H9 (cell line): Measurements from ENCODE around the gene ZNF319. TPM values are rescaled to one million over a fixed set of nuclear protein-coding genes. Genes with fewer than 3 reads are reported as not detected.

ENCODE experiments used
- DNase-seq: peaks from one replicate; pipeline ENCODE4 v3.0.0-alpha.2; 2017
- H2AFZ ChIP-seq: one replicate; pipeline ENCODE4 v1.6.1; 2013; ENCODE audit warnings: mild to moderate bottlenecking, low read length, control low read depth, moderate library complexity
- H2AK5ac ChIP-seq: 2 replicates; pipeline ENCODE4 v1.6.1; 2013; ENCODE audit warnings: low read length, control low read depth, mixed read lengths; ENCODE audit not compliant: insufficient read length
- H2BK120ac ChIP-seq: one replicate; pipeline ENCODE4 v1.6.1; 2013; ENCODE audit warnings: low read depth, mild to moderate bottlenecking, low read length, control low read depth, inconsistent platforms; ENCODE audit not compliant: poor library complexity, severe bottlenecking
- H2BK12ac ChIP-seq: 2 replicates; pipeline ENCODE4 v1.6.1; 2013; ENCODE audit warnings: low read length, control low read depth, mixed read lengths, low read depth; ENCODE audit not compliant: insufficient read length
- H2BK15ac ChIP-seq: 2 replicates; pipeline ENCODE4 v1.6.1; 2013; ENCODE audit warnings: low read depth, low read length, control low read depth
- H2BK20ac ChIP-seq: one replicate; pipeline ENCODE4 v1.6.1; 2013; ENCODE audit warnings: low read depth, mild to moderate bottlenecking, low read length, control low read depth, inconsistent platforms; ENCODE audit not compliant: poor library complexity, severe bottlenecking
- H2BK5ac ChIP-seq: 2 replicates; pipeline ENCODE4 v1.6.1; 2013; ENCODE audit warnings: low read length, control low read depth, mixed read lengths; ENCODE audit not compliant: insufficient read length
- H3K14ac ChIP-seq: 2 replicates; pipeline ENCODE4 v1.6.1; 2013; ENCODE audit warnings: low read length, control low read depth; ENCODE audit not compliant: insufficient read depth
- H3K18ac ChIP-seq: 2 replicates; pipeline ENCODE4 v1.6.1; 2013; ENCODE audit warnings: low read depth, mild to moderate bottlenecking, mixed read lengths, low read length, control low read depth; ENCODE audit not compliant: insufficient read length
- H3K23ac ChIP-seq: 2 replicates; pipeline ENCODE4 v1.6.1; 2013; ENCODE audit warnings: low read length, control low read depth, mixed read lengths, low read depth; ENCODE audit not compliant: insufficient read length
- H3K23me2 ChIP-seq: 2 replicates; pipeline ENCODE4 v1.6.1; 2013; ENCODE audit warnings: low read depth, mild to moderate bottlenecking, mixed read lengths, low read length, control low read depth; ENCODE audit not compliant: insufficient read length, poor library complexity, severe bottlenecking
- H3K27ac ChIP-seq: 2 replicates; pipeline ENCODE4 v1.5.1; 2013; ENCODE audit warnings: low read length, control low read depth, mixed read lengths, low read depth; ENCODE audit not compliant: insufficient read length
- H3K27me3 ChIP-seq: 2 replicates; pipeline ENCODE4 v1.6.1; 2013; ENCODE audit warnings: low read length, control low read depth, inconsistent platforms; ENCODE audit not compliant: insufficient read depth
- H3K4ac ChIP-seq: 2 replicates; pipeline ENCODE4 v1.6.1; 2013; ENCODE audit warnings: low read depth, mild to moderate bottlenecking, control low read depth, inconsistent platforms, low read length, moderate library complexity
- H3K4me1 ChIP-seq: 2 replicates; pipeline ENCODE4 v1.6.1; 2013; ENCODE audit warnings: low read length, control low read depth, inconsistent platforms; ENCODE audit not compliant: insufficient read depth
- H3K4me2 ChIP-seq: 2 replicates; pipeline ENCODE4 v1.6.1; 2013; ENCODE audit warnings: low read length, control low read depth, mixed read lengths; ENCODE audit not compliant: insufficient read length, insufficient read depth
- H3K56ac ChIP-seq: 2 replicates; pipeline ENCODE4 v1.6.1; 2013; ENCODE audit warnings: low read depth, mild to moderate bottlenecking, mixed read lengths, low read length, control low read depth; ENCODE audit not compliant: insufficient read length
- H3K79me1 ChIP-seq: 2 replicates; pipeline ENCODE4 v1.6.1; 2013; ENCODE audit warnings: low read depth, mild to moderate bottlenecking, moderate library complexity, low read length, control low read depth, inconsistent platforms; ENCODE audit not compliant: insufficient read depth, poor library complexity, severe bottlenecking
- H3K79me2 ChIP-seq: 2 replicates; pipeline ENCODE4 v1.6.1; 2013; ENCODE audit warnings: low read length, control low read depth, inconsistent platforms; ENCODE audit not compliant: insufficient read depth
- H3K9ac ChIP-seq: 2 replicates; pipeline ENCODE4 v1.6.1; 2013; ENCODE audit warnings: low read length, control low read depth, mixed read lengths; ENCODE audit not compliant: insufficient read length; ENCODE audit errors: extremely low read depth
- H3K9me3 ChIP-seq: one replicate; pipeline ENCODE4 v1.6.1; 2013; ENCODE audit warnings: low read depth, low read length, inconsistent platforms; ENCODE audit not compliant: control insufficient read depth
- H3T11ph ChIP-seq: one replicate; pipeline ENCODE4 v1.6.1; 2013; ENCODE audit warnings: mild to moderate bottlenecking, low read length, control low read depth, inconsistent platforms
- H4K20me1 ChIP-seq: one replicate; pipeline ENCODE4 v1.6.1; 2013; ENCODE audit not compliant: control insufficient read depth, insufficient read length, insufficient read depth
- H4K5ac ChIP-seq: 2 replicates; pipeline ENCODE4 v1.6.1; 2013; ENCODE audit warnings: low read depth, mild to moderate bottlenecking, mixed read lengths, low read length, control low read depth; ENCODE audit not compliant: insufficient read length
- H4K8ac ChIP-seq: replicated peaks from 2 replicates; pipeline ENCODE4 v1.6.1; 2013; ENCODE audit warnings: low read length, control low read depth, mixed read lengths, low read depth; ENCODE audit not compliant: insufficient read length
- H4K91ac ChIP-seq: 2 replicates; pipeline ENCODE4 v1.6.1; 2013; ENCODE audit warnings: low read depth, mild to moderate bottlenecking, moderate library complexity, mixed read lengths, low read length, control low read depth; ENCODE audit not compliant: insufficient read length
- H3K27ac Mint-ChIP-seq, 3 experiments: 2 replicates in 2 of 3; 3 replicates in 1 of 3; pipeline ENCODE4 v1.8.0; 2020 to 2021; ENCODE audit warnings: mixed read lengths in 3 of 3, mild to moderate bottlenecking in 1 of 3, moderate library complexity in 1 of 3
- H3K27me3 Mint-ChIP-seq: 2 replicates; pipeline ENCODE4 v1.8.0; 2021; ENCODE audit warnings: low read depth, mild to moderate bottlenecking, moderate library complexity, mixed read lengths
- H3K36me3 Mint-ChIP-seq, 3 experiments: 2 replicates in 2 of 3; 3 replicates in 1 of 3; pipeline ENCODE4 v1.8.0; 2020 to 2021; ENCODE audit warnings: low read depth in 3 of 3, mixed read lengths in 3 of 3; ENCODE audit not compliant: insufficient read depth in 1 of 3
- H3K4me1 Mint-ChIP-seq, 2 experiments: 2 replicates each; pipeline ENCODE4 v1.8.0; 2020; ENCODE audit warnings: mixed read lengths in 2 of 2
- H3K4me3 Mint-ChIP-seq, 2 experiments: 2 replicates in 1 of 2; 3 replicates in 1 of 2; pipeline ENCODE4 v1.8.0; 2020 to 2021; ENCODE audit warnings: mild to moderate bottlenecking in 2 of 2, mixed read lengths in 2 of 2, moderate library complexity in 1 of 2
- H3K9me3 Mint-ChIP-seq, 2 experiments: 2 replicates in 1 of 2; 3 replicates in 1 of 2; pipeline ENCODE4 v1.8.0; 2020; ENCODE audit warnings: mild to moderate bottlenecking in 2 of 2, mixed read lengths in 2 of 2, moderate library complexity in 1 of 2
- CTCF ChIP-seq: fragments of 200-600 bp; sonication (generic); conservative IDR thresholded peaks from 3 replicates; pipeline ENCODE4 v1.8.0; 2021; ENCODE audit warnings: antibody characterized with exemption, mild to moderate bottlenecking
- WGBS: extraction: QIAGEN DNeasy Blood & Tissue Kit; methylation state at CpG from one replicate; pipeline ENCODE4 v1.1.7; 2013; ENCODE audit warnings: missing lambda C conversion rate, low lambda C conversion rate, mixed read lengths; ENCODE audit not compliant: insufficient read length; ENCODE audit errors: extremely low coverage; 5-methylcytosine and 5-hydroxymethylcytosine counted together
- total RNA-seq: library from RNA; stranded (reverse); gene quantifications from 2 replicates; pipeline ENCODE4 v1.2.1, GENCODE V29; 2021

Gene ZNF319
- total RNA-seq, 1 experiment from 2014 or later: 5.6 TPM

GRCh38 chr16:58046054-58046881 is 45.8 kb upstream of the ZNF319 start:
- Histone ChIP-seq H3K79me1 (no peaks in the 10 kb centered on the region), H2BK5ac (no peak overlapping the region), H3K18ac (no peak overlapping the region), H4K20me1 (no peaks in the 10 kb centered on the region), H2AK5ac (no peak overlapping the region), H3K27ac (no peak overlapping the region), H2BK20ac (no peak overlapping the region), H2BK12ac (no peak overlapping the region), H3K9ac (no peak overlapping the region), H2BK15ac (no peak overlapping the region), H2AFZ (no peak overlapping the region), H3T11ph (no peak overlapping the region), H3K27me3 (no peaks in the 10 kb centered on the region), H4K8ac (no peak overlapping the region), H3K4ac (no peak overlapping the region), H3K14ac (no peak overlapping the region), H3K4me2 (no peak overlapping the region), H3K23ac (no peak overlapping the region), H3K56ac (no peak overlapping the region), H4K91ac (no peak overlapping the region), H3K4me1 (no peaks in the 10 kb centered on the region; the same call in 1 of the 2 replicates), H4K5ac (no peak overlapping the region), H3K9me3 (no peaks in the 10 kb centered on the region), H2BK120ac (no peak overlapping the region), H3K79me2 (no peaks in the 10 kb centered on the region), H3K23me2 (no peaks in the 10 kb centered on the region)
- WGBS: no CpG with 5 or more reads among the region's 16 CpGs
- Mint-ChIP-seq H3K4me1 (peaks cover 8 to 25% of the 10 kb centered on the region in 2 experiments), H3K36me3 (peaks cover 4 to 33% (median 18%) of the 10 kb centered on the region in 3 experiments), H3K4me3 (no peak overlapping the region), H3K27me3 (peaks cover 3% of the 10 kb centered on the region; the same call in 1 of the 2 replicates), H3K9me3 (peaks cover 6 to 7% of the 10 kb centered on the region in 2 experiments; a peak in 4 of 5 replicates), H3K27ac (no peak overlapping the region)
- peak; percentile 22 for DNase-seq
- no peak for TF ChIP-seq CTCF
